GM12891 (cell line): Measurements from ENCODE around the gene AFF3.

Source experiments
- POLR2A ChIP-seq: IDR thresholded peaks from 2 replicates; pipeline ENCODE4 v1.6.1; 2011; ENCODE audit warnings: low read depth, low read length, control low read depth
- POLR2AphosphoS5 ChIP-seq: IDR thresholded peaks from 2 replicates; pipeline ENCODE4 v1.6.1; 2011; ENCODE audit warnings: low read depth, low read length, control low read depth

- TF ChIP-seq POLR2AphosphoS5 (no peak), POLR2A (no peak)
Observed at GRCh38 chr2:99809259-99809900, 333.0 kb downstream of the AFF3 start.
